Glomerular endothelial cell (primary cell): ENCODE data around the gene RUNX1. TPM values are rescaled to one million over a fixed set of nuclear protein-coding genes. Genes with fewer than 3 reads are reported as not detected.

Experiments used
- DNase-seq: peaks from one replicate; pipeline ENCODE4 v3.0.0-alpha.2; 2011; ENCODE audit warnings: low read depth, low spot score; ENCODE audit errors: extremely low read depth
- total RNA-seq: library from RNA; depleted of rRNA; stranded (reverse); fragments of >200 nt; gene quantifications from 2 replicates; pipeline ENCODE4 v1.2.3, GENCODE V29; 2015

RUNX1 gene
- total RNA-seq, 1 donor from 2014 or later: 11.6 TPM

DNA sequence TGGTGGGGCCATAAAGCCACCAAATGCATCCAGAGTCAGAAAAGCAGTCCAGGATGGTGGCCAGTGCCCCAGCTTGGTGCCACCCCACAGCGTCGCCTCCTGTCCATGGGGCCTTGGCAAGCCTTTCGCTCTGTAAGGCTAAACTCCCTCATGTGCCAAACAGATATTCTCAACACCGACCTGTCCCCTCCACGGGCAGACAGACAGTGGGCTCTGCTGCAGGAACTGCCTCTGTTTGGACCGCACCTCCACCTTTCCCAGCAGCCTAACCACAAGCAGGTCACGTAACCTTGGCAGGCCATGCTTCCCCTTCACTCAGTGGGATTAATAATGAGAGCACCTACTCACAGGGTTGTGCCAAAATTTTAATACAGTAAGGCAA, 11.7 kb downstream of the RUNX1 start:
- DNase-seq: no peak

DNA sequence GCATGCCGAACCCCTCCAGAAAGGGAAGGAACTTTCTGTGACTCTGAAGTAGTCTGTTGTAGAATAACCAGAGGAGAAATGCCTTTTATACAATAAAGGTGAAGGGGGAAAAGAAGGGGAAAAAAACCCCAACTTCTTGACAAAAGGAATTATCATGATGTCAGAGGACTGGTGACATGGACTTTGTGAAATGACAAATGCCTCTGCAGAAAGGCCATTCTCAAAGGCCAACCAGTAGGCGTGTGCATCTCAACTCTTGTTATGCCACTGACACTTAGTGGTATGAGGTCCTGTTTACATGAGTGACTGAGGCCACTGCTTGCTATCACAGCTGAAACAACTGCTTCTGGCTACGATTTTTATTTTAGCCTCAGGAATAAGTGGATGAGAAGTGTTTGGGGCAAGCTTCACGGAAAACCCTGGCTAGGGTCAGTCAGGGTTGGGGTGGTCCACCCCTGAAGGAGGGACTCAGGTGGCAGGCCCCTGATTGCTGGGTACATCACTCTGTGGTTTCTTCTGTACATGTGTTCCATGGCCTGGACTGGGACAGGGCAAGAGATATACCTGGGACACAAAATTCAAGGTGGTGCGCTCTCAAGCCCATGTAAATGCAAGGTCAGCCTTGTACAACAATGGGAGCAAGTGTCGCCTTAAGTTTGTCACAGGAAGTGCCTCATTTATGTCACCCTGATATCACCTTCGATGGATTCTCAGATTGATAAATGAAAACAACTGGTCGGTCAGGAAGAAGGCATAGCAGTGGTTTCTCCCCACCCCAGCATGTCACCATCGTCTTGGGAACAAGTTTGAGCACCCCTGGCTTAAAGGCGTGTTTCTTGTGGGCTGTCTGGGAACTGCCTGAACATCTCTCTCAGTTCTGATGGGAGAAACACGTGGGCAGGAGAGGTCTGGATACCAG, 12.4 kb downstream of the RUNX1 start:
- DNase-seq: no peak

DNA sequence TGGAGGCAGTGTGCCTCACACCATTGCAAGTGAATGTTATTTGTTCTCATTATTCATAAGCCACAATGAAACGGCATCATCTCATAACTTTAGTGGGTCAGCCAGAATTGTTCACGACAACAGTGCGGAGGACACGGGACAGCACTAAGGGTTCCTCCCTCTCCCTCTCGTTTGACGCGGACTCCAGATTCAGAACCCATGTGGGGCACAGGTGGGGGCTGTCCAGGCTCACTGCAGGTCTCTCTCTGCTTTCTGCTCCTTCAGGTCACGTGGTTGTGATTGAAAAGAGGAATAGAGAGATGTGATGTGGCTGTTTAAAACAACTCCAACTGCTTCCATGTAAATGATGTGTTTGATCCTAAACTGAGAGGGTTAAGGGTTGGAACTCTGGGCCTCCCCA, 13.5 kb downstream of the RUNX1 start:
- DNase-seq: no peak

DNA sequence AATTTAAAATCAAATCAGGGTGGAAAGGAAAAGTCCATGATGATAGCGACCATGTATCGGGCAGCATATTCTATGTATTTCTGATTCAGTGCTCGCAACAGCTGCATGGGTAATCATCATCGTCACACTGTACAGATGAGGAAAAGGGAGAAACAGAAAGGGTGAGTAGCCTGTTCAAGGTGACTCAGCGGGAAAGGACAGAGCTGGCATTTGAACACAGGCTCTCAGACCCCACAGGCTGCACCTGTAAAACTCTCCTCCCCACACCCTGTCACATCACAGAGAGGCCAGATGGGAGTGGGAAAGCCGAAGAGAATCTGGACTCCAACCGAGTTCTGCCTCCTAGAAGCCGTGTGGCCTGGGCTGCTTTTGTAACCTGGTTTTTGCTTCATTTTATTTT, 14.0 kb downstream of the RUNX1 start:
- DNase-seq: no peak

DNA sequence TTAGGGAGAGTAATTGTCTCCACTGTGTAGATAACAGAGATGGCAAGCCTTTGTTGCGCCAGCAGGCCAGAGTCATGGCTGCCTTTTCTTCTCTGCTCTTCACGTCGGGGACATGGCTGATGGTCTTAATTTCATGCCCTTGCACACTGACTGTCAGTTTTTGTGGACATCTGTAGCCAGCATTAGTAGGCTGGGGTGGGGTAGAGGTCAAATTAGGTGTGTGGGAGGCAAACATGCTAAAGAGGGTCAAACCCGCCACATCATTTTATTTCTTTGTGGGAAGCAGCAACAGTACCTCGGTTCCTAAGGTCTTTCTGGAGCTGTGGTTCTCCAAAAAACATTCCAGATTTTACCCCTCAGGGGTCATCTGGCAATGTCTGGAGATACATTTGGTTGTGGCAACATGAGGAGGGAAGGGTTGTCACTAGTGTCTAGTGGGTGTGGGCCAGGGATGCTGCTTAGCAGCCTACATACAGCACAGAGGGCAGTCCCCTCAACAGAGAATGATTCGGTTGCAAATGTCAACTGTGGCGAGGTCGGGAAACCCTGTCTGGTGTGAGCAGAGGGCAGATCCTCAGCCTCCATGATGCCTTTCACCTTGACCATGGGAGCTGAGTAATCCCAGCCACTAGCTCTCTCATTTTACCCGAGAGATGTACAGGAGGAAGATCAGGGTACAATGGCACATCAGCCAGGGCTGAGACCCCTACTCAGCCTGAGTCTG, 14.7 kb downstream of the RUNX1 start:
- no peak for DNase-seq

DNA sequence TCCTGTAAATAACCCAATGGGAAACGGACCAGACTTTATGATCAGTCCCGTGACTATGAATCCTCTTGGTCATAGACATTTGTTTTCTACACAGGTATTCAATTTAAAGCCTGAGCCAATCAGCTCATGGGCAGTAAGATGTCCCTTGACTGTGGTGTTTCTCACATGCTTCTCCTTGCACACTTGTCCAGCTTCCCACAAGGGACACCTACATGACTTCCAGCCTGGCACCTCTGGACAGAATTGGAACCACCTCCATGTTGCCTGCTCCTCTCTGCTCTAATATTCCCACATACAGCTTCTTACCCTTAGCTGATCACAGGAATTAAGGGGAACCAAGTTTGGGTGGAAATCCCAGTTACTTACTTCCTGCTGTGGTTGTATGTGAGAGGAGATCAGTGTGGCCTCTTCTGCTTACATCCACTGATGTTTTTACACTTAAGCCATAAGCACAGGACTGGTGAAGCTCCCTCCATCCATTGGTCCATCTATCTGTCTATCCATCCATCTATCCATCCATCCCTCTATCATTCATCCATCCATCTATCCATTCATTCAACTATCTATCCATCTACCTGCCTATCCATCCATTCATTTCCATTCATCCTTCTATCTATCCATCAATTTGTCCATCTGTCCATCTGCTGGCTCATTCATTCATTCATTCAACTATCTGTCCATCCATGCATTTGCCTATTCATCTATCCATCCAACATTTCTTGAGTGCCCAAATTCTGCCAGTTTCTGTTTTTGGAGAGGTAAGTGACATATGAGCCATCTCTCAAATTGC, 16.4 kb downstream of the RUNX1 start:
- DNase-seq: no peak

DNA sequence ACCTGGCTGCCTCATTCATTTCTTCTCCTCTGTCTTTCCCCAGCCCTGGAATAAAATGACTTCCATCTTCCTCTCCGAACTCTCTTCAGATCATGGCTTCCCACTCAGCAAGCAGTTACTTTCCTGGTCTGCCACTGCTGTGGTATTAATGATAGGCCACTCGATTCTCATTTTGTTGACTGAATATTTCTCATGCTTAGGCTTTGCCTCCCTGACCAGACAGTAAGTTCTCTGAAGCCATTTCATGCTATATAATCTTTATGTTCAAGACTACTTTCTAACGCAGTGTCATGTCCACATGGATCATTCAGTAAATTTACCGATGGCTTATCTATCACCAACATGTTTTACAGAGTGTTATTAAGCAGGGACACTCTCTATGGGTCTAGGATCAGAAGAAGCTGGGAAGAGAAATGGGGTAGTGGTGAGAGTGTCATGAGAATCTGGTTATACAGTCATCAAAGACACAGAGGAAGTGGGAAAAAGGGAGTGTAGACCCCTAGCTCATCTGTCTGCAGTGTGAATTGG, 20.6 kb downstream of the RUNX1 start:
- DNase-seq: no peak

DNA sequence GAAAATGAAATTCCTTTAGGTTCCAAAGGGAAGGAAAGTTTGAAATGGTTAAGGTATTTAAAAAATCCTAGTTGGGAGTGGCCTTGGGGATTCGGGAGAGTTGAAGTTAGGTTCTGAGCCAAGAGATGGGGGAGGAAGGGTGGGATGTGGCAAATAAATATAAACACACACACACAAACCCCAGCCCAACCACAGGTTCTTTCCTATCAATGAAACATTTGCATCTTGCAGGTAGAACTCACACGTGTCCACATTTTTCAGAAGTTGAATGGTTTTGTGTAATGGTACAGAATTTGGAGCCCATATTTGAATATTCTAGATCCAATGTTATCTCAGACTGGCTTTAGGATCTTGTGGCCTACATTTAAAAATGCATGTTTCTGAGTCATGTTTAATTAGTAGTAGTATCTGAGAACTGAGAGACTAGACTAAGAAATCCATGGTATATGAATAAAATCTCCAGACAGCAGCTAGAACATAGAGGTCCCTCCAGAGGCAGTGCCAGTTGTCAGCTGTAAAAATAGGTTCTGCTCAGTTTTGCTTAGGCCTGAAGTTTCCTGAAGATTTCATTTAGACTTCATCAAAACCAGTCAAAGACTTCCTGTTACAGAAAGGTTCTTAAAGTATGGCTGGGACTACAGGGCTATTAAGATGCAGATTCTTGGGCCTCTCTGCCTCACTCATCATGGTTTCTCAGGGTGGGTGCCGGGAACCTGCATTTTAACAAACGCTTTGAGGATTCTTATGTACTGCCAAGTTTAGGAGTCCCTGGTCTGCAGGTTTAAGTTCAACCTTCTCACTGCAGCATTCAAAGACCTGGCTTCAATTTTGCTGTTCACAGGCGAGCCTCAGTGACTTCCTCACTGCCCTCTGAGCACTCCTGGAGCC, 21.3 kb downstream of the RUNX1 start:
- no peak for DNase-seq

DNA sequence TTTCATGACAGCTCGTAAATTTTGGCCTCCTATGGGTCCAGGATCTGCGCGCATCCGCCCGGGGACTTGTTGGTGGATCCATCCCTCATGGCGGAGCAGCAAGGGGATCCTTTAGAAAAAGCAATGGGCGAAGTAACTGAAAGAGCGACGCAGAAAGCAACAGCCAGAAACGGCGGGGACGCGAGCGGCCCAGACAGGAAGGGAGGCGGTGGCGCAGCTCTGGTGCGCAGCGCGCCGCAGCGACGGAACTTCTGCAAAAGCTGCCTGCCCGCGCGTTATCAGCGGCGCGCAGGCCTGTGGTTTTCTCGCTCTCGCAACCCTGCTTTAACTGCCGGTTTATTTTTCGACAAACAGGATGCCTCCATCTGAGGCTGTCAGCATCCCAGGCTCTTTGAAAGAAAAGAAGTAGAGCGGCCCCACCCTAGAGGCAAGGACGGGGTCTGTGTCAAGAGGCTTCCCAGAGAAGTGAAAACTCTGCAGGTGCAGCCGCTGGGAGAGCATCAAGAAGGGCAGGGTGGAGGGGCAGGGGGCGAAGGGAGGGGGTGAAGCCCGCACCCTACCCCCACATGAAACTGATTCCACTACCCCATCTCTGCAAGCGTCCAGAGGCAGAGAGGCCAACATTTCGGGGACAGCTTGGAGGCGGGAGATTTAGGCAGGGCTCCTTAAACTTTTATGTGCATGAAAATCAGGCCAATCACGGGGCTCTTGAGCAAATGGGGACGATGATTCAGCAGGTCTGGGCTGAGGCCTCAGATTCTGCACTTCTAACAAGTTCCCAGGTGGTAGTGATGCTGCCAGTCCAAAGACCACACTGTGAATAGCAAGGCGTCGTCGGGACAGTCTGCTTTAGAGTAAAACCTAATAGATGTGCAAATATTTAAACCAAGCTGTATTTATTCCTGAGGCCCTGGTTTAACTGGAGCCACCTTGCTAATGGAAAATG, 22.2 kb downstream of the RUNX1 start:
- no peak for DNase-seq

DNA sequence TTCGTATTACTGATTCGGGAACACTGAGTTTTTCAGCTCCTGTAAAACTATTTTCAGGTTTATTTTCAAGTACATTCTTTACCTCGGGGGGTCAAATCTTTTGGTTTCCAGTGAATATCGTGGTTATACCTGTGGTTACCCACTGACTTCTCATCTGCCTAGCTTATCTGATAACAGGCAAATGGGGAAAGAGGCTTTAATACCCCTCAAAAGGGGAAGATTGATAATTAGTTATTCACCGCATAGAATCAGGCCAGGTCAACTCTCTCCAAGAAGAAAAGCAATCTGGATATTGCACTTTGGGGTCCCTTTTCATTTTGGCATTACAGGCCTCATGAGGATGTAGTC, 23.0 kb downstream of the RUNX1 start:
- DNase-seq: no peak

DNA sequence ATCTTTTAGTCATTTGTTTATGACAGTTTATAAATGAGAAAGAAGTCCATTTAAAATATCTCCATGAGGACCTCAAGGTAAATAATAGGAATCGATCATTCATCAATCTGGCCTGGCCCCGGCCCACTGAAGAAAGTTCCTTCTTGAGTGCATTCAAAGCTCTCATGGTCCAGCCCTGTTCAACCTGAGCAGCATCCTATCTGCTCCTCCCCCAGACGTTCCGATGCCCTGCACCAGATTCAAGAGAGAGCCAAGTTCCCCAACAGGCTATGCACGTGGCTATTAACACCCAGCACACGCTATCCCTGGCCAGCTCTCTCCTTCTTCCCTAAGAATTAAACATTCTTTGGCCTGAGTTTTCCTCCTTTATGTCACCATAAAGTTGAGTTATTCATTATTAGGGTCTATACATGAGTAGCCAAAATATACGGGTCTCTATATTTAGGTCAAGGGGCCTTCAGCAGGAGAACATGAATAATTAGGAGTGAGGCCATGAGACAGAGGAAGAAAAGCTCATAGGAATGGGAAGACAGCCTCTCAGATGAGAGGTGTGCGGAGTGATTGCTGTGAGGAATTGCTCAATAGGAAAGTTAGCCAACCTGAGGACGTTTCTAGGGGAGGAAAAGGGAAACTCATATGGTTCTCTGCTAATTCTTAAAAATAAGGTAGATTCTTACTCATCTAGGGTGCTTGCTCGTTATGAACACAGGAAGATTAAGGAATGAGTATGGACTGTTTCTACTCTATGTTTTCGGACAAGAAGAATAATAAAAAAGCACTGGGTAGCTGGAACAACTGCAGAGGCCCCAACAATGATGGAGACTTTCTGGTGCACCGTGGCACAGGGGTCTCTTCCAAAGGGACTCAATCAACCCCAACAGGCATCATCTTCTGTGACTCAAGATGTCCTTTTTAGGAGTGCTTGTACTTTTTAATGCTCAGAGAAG, 23.6 kb downstream of the RUNX1 start:
- no peak for DNase-seq

DNA sequence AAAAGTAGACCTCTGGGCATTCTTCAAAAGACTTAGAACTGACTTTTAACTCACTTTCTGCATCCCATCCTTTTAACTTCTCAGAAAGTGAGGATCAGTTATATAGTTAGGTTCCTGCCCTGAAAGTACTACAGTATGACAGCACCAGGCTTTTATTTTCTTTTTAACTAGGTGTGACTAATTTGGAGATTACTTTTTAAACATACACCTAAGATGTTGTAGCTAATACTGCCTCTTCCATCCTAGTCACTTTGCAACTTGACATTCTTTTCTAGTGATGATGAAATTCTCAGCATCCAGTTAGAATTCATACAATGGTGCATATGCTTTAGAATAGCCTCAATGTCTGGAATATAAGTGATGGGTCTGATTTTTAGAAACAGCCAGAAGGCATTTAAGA, 24.6 kb downstream of the RUNX1 start:
- no peak for DNase-seq

DNA sequence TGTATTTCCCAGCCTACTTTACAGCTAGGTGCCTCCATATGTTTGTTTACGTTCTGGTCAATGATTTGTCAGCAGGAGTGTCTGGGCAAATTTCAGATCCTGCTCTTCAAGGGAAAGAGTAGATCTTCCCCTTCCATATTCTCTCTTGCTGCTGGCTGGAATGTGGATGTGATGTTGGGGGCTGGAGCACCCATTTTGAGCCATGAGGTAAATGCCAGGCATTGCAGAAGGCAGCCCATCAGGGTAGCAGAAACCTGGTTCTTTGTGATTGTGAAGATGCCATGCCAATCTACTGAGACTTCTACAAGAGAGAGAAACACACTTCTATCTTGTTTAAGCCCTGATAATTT, 25.1 kb downstream of the RUNX1 start:
- DNase-seq: no peak

DNA sequence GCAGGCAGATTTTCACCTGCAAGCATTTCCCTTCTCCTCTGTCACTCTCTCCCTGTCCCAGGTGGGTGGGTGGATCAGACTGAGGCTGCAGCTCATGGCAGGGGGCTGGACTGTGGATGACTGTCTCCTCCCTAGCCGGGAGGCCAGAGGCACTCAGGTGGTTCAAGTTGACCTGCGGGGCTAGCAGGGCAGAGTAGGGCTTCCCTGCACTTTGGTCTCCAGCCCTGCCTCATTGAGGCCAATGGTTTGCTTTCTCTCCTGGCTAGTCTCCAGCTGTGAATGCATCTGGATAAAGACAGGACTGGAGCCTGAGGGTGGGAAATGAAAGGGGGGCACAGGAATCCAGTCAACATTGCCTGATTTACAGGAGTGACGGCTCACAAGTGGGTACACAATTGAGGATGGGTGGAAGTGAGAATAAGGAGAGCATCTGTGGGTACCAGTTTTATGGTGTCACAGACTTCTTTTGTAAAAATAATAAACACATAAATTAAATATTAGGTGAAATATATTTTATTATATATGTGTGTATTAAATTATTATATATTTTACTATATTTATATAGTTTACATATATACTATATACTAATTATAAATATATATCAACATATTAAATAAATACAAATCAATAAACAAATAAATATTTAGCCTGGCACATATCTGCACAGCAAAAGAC, 25.6 kb downstream of the RUNX1 start:
- DNase-seq: no peak

DNA sequence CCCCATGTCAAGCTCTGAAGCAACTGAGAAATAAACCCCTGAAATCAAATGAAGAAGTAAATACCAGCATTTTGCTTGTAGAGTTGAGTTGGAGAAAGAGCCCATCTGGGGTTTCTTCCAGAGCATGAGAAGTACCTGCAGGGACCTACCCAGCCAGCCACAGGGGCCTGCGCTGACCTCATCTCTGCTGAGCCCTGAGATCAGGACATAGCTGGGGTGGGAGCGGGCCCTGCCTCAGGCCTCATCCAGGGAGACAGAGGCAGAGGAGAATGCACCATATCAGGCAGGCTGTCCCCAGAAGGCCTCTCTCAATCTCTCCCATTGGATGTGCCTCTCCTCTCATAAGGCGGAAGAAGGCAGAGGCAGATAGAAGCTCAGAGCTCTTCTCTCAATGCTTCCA, 27.6 kb downstream of the RUNX1 start:
- no peak for DNase-seq

DNA sequence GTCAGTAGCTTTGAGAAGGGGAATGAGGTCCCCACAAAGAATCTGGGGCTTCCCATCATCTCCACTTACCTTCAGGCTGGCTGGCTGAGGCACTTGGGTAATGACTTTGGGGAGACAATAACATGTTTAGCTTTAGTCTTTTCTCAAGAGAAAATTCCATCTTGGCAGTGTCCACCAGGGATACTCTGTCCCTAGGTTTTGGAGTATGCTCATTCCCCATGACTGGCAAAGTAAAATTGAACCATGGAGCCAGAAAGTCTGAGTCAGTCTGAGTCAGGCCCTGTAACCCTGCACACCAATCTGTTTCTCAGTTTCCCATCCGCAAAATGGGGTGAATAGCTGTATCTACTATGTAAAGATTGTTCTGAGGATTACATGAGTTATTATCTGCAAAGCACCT, 28.2 kb downstream of the RUNX1 start:
- no peak for DNase-seq

DNA sequence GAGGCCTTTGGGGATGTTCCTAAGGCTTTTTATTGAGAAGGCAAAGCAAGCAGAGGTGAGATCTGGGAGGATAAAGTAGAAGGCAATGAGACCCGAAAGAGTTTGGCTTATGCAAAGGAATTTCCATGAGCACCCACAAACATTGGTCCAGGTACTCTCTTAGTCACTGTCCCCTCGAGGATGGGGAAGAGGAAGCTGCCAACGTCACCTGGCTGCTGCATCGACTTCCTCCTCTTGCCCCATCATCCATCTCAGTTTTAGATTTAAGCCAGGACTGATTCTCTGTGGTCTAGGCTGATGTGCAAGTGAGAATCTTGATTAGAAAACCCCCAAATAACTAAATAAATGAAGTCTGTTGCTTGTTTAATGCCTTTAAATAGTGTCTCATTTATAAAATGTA, 28.7 kb downstream of the RUNX1 start:
- DNase-seq: no peak

DNA sequence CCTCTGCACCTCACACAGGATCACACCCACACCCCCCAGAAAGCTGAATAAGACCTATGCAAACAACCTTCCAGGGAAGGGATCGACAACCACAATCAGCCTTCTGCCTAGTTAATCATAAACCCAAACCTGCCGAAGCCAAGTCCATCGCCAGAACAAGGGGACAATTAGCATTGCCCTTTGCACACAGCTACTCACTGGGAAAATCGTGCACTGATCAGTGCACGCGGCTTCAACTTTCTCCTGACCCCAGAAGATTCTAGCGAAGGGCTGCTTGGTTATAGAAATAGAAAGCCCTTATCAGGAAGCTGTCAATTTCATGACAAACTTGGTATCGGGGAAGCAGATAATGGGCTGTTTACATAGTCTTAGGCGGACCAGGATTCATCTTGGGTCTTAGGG, 29.5 kb downstream of the RUNX1 start:
- DNase-seq: no peak
